HEK293T (cell line): ENCODE measurements around the gene MYNN.

Experiments used
- CTCF ChIA-PET: fragments of 350-600 bp; formaldehyde crosslinking; extraction: SDS; loops from one replicate; lab custom pipeline; 2021; ENCODE audit warnings: antibody characterized with exemption, inconsistent platforms; lab: Yijun Ruan, JAX
- POLR2A ChIA-PET: fragments of 350-600 bp; formaldehyde crosslinking; extraction: SDS; loops from one replicate; lab custom pipeline; 2020; ENCODE audit warnings: antibody characterized with exemption, inconsistent platforms; lab: Yijun Ruan, JAX
- DNase-seq: peaks from one replicate; pipeline ENCODE4 v3.0.0; 2012; ENCODE audit warnings: mixed read lengths; ENCODE audit errors: extremely low spot score
- ARNT ChIP-seq: fragments of 450-650 bp; IDR thresholded peaks from 2 replicates; pipeline ENCODE4 v1.6.1; 2017; ENCODE audit warnings: mild to moderate bottlenecking
- BHLHE40 ChIP-seq: fragments of 450-650 bp; IDR thresholded peaks from 2 replicates; pipeline ENCODE4 v1.6.1; 2016; ENCODE audit warnings: mild to moderate bottlenecking, moderate library complexity, borderline replicate concordance
- CTBP1 ChIP-seq: fragments of 450-650 bp; IDR thresholded peaks from 2 replicates; pipeline ENCODE4 v1.6.1; 2016; ENCODE audit warnings: borderline replicate concordance
- ELF4 ChIP-seq: fragments of 450-650 bp; IDR thresholded peaks from 2 replicates; pipeline ENCODE4 v1.6.1; 2017; ENCODE audit warnings: antibody characterized with exemption
- FOXA1 ChIP-seq: fragments of 450-650 bp; IDR thresholded peaks from 2 replicates; pipeline ENCODE4 v1.6.1; 2016; ENCODE audit warnings: mild to moderate bottlenecking
- FOXK2 ChIP-seq: fragments of 450-650 bp; IDR thresholded peaks from 2 replicates; pipeline ENCODE4 v1.6.1; 2016; ENCODE audit warnings: mild to moderate bottlenecking
- FOXM1 ChIP-seq: fragments of 450-650 bp; IDR thresholded peaks from 2 replicates; pipeline ENCODE4 v1.6.1; 2017; ENCODE audit warnings: mild to moderate bottlenecking, borderline replicate concordance
- HDGF ChIP-seq: fragments of 450-650 bp; IDR thresholded peaks from 2 replicates; pipeline ENCODE4 v1.6.1; 2017; ENCODE audit warnings: antibody characterized with exemption, borderline replicate concordance
- L3MBTL2 ChIP-seq: fragments of 450-650 bp; conservative IDR thresholded peaks from 2 replicates; pipeline ENCODE4 v1.6.1; 2016; ENCODE audit warnings: mild to moderate bottlenecking
- LEF1 ChIP-seq: fragments of 450-650 bp; IDR thresholded peaks from 2 replicates; pipeline ENCODE4 v1.6.1; 2017; ENCODE audit warnings: mild to moderate bottlenecking, borderline replicate concordance
- NFRKB ChIP-seq: fragments of 450-650 bp; IDR thresholded peaks from 2 replicates; pipeline ENCODE4 v1.6.1; 2016; ENCODE audit warnings: mild to moderate bottlenecking, moderate library complexity
- SP1 ChIP-seq: fragments of 450-650 bp; IDR thresholded peaks from 2 replicates; pipeline ENCODE4 v1.6.1; 2017
- SUZ12 ChIP-seq: fragments of 450-650 bp; IDR thresholded peaks from 2 replicates; pipeline ENCODE4 v1.6.1; 2016; ENCODE audit warnings: mild to moderate bottlenecking
- TARDBP ChIP-seq: fragments of 450-650 bp; IDR thresholded peaks from 2 replicates; pipeline ENCODE4 v1.6.1; 2016
- ZNF384 ChIP-seq: fragments of 450-650 bp; IDR thresholded peaks from 2 replicates; pipeline ENCODE4 v1.6.1; 2016
- TF ChIP-seq, protein P1 (sequence below): fragments of 450-650 bp; IDR thresholded peaks from 2 replicates; pipeline ENCODE4 v1.6.1; 2016

The MYNN gene

DNA sequence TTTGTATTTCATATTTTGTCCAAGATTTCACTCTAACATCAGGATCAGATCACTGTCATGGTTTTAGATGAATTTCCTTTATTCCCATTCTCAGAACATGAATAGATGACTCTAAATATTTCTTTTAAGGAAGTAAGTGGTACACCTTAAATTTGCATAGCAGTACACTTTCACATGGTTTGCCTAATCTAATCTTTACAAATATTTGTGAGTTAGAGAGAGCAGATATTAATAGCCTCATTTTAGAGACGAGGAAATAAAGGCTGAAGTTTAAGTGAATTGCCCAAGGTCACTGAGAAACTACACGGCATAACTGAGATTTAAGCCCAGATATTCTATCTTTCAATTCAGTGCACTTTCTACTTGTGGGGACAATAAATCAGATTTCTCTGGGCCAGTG lies 22.5 kb upstream of the MYNN start:
- CTCF ChIA-PET = no interaction called here
- no peak for TF ChIP-seq LEF1
- no peak for TF ChIP-seq ARNT
- no peak for TF ChIP-seq FOXM1
- no peak for TF ChIP-seq ELF4
- no peak for TF ChIP-seq L3MBTL2
- TF ChIP-seq ZNF384 = no peak
- TF ChIP-seq SP1 = no peak
- no peak for TF ChIP-seq FOXK2
- TF ChIP-seq, protein P1, sequence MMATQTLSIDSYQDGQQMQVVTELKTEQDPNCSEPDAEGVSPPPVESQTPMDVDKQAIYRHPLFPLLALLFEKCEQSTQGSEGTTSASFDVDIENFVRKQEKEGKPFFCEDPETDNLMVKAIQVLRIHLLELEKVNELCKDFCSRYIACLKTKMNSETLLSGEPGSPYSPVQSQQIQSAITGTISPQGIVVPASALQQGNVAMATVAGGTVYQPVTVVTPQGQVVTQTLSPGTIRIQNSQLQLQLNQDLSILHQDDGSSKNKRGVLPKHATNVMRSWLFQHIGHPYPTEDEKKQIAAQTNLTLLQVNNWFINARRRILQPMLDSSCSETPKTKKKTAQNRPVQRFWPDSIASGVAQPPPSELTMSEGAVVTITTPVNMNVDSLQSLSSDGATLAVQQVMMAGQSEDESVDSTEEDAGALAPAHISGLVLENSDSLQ = no peak
- TF ChIP-seq FOXA1 = no peak
- no peak for TF ChIP-seq NFRKB
- no peak for TF ChIP-seq CTBP1
- no peak for TF ChIP-seq BHLHE40
- TF ChIP-seq HDGF = no peak
- no peak for TF ChIP-seq TARDBP
- TF ChIP-seq SUZ12 = no peak
- DNase-seq = no peak
- POLR2A ChIA-PET = no interaction called here

DNA sequence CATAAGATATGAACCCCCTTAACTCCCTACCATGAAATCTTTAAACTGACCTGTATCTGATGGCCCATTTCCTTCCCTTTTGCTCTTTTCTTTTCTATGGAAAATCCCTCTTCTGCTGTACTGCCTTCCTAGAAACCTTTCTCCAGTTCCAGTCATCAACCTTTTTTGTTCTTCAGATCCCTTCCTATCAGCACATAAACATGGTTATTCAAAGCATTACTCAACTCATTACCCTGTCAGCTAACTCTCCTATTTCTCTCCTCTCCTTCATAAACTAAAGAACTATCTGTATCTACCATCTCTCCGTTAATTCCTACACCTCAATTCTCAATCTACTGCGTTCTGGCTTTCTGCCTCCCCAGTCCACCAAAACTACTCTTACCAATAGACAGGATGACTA lies 21.3 kb upstream of the MYNN start:
- CTCF ChIA-PET = no interaction called here
- POLR2A ChIA-PET = no interaction called here
- TF ChIP-seq BHLHE40 (no peak), FOXK2 (no peak), LEF1 (no peak), ARNT (no peak), FOXM1 (no peak), L3MBTL2 (no peak), HDGF (no peak), TARDBP (no peak), SP1 (no peak), ZNF384 (no peak), NFRKB (no peak)
- TF ChIP-seq, protein P1 = no peak
- no peak for DNase-seq

DNA sequence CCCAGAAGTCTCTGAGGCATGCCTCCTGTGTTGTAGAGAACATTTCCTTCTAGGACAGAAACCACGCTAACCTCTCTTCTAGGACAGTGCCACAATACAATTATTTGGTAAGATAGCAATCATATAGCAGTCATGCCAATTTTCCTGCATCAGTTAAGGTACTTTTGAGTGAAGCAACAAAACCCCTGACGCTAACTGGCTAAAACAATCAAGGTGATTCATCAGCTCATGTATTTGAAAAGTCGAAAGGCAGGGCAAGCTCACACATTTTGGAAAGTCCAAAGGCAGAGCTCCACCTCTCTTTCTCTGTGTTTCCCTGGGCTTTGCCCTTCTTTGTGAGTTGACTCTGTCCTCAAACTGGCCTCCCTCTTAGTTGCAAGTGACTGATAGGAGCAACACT lies 18.5 kb upstream of the MYNN start:
- DNase-seq = no peak
- ChIA-PET POLR2A (no interaction called here), CTCF (no interaction called here)
- TF ChIP-seq ZNF384 (no peak), HDGF (no peak), FOXK2 (no peak), FOXM1 (no peak), CTBP1 (no peak), SUZ12 (no peak), LEF1 (no peak), SP1 (no peak), NFRKB (no peak), BHLHE40 (no peak), L3MBTL2 (no peak), TARDBP (no peak)
- TF ChIP-seq, protein P1 = no peak

DNA sequence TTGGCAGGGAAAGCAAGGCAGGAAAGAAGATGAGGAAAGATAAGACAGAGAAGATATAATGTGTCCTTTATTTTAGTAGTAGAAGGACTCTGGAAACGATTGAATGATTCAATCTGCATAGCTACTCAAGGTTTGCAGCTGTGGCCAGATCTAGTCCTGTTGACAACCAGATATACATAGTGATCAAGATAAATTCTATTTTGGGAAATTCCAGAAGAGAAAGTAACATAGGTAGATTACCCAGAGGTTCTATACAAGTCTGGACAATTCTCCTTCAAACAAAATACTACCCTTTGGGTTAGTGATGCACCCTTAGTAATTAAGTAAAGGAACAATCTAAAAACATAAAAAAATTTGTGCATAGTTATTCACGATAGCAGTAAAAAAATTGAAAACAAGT lies 17.7 kb upstream of the MYNN start:
- ChIA-PET CTCF (no interaction called here), POLR2A (no interaction called here)
- DNase-seq = no peak

DNA sequence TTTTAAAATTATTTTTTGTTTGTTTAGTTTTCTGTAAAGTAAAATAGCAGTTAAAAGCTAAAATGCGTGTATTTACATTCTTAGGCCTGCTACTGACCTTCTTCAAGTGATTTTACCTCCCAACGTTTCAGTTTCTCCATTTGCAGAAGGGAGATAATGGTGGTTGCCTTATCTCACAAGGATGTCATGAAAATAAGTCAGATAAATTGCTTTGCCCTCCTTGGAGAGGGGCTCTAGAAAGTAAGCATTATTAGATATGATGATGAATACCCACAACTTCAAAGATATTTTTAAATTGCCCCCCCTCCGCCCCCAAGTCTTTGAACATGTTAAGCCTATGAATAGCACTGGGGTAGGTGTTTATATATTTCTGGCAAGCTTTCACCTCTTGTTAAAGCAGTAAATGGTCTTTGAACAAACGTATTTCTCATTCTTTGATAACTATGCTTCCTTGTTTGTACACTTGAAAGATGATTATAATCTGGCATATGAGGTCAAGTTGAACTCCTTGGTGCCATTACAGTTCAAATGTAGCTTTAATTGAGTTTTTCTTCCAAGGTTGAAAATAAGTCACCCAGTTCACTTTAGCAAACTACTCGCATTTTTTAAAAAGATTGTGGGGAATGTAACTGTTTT lies 14.7 kb upstream of the MYNN start:
- DNase-seq = no peak
- ChIA-PET POLR2A (no interaction called here), CTCF (no interaction called here)
- no peak for TF ChIP-seq CTBP1
- TF ChIP-seq HDGF = no peak
- TF ChIP-seq NFRKB = no peak
- TF ChIP-seq FOXM1 = no peak
- no peak for TF ChIP-seq ZNF384
- TF ChIP-seq SUZ12 = no peak
- no peak for TF ChIP-seq SP1
- TF ChIP-seq TARDBP = no peak
- TF ChIP-seq L3MBTL2 = no peak
- TF ChIP-seq BHLHE40 = no peak
- no peak for TF ChIP-seq LEF1
- no peak for TF ChIP-seq ELF4
- TF ChIP-seq FOXA1 = no peak

More for the DNA sequence above, 17.7 kb upstream of the MYNN start:
- TF ChIP-seq FOXK2 (no peak), FOXM1 (no peak), FOXA1 (no peak), ELF4 (no peak), CTBP1 (no peak), ARNT (no peak), L3MBTL2 (no peak), NFRKB (no peak)
- TF ChIP-seq, protein P1 = no peak

DNA sequence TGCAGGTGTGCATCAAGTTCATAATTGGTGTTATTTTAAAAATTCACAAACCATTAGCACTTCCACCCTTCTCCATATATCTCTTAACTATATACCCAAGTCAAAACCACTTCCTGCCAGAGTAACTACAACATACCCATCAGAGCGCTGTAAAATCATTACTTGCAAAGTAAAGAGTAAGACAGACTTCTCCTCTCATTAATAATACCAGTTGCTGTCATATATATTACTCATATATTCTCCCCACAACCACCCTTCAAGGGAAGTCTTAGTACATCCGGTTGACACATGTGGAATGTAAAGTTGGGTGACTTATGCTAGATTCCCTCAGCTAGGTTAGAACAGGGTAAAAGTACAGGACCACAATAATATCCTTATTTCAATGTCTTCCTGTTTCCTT lies 13.9 kb upstream of the MYNN start:
- no peak for DNase-seq
- ChIA-PET CTCF (no interaction called here), POLR2A (no interaction called here)
- TF ChIP-seq BHLHE40 (no peak), NFRKB (no peak), LEF1 (no peak), HDGF (no peak), FOXK2 (no peak), TARDBP (no peak), SP1 (no peak), FOXA1 (no peak)
- TF ChIP-seq, protein P1 = no peak
